Measurements from ENCODE around the gene PRDM10.
A peak's percentile ranks its signal among the peaks of the same experiment; 100 is the strongest.

PRDM10 gene

GRCh38 chr11:129856036-129856435 lies 146.6 kb downstream of the PRDM10 start:
- no peak overlapping the region for H3K4me3 Mint-ChIP-seq
- no peak for ATAC-seq (replicated peaks; ENCODE audit: extremely low read depth, poor library complexity, severe bottlenecking)
- no peak for DNase-seq (ENCODE audit: low spot score in 2 of 2)
- no peaks in the 10 kb centered on the region for H3K27me3 Mint-ChIP-seq
- no peak overlapping the region for H3K27ac Mint-ChIP-seq (ENCODE audit: low read depth)
- peaks cover 3% of the 10 kb centered on the region for H3K36me3 Mint-ChIP-seq (ENCODE audit: insufficient read depth)
- peaks cover 22% of the 10 kb centered on the region for H3K4me1 Mint-ChIP-seq
- H3K9me3 Mint-ChIP-seq = no peaks in the 10 kb centered on the region

GRCh38 chr11:129855086-129855485 lies 147.5 kb downstream of the PRDM10 start:
- Mint-ChIP-seq H3K27me3 (no peaks in the 10 kb centered on the region), H3K4me1 (peaks cover 22% of the 10 kb centered on the region), H3K9me3 (no peaks in the 10 kb centered on the region), H3K36me3 (ENCODE audit: insufficient read depth) (peaks cover 3% of the 10 kb centered on the region), H3K4me3 (no peak overlapping the region), H3K27ac (ENCODE audit: low read depth) (no peak overlapping the region)
- DNase-seq (ENCODE audit: low spot score in 2 of 2) = no peak
- ATAC-seq (replicated peaks; ENCODE audit: extremely low read depth, poor library complexity, severe bottlenecking) = no peak

GRCh38 chr11:129854232-129854805 lies 148.3 kb downstream of the PRDM10 start:
- no peak for DNase-seq (ENCODE audit: low spot score in 2 of 2)
- no peak overlapping the region for H3K27ac Mint-ChIP-seq (ENCODE audit: low read depth)
- H3K4me3 Mint-ChIP-seq = no peak overlapping the region
- peaks cover 22% of the 10 kb centered on the region for H3K4me1 Mint-ChIP-seq
- no peaks in the 10 kb centered on the region for H3K27me3 Mint-ChIP-seq
- H3K36me3 Mint-ChIP-seq (ENCODE audit: insufficient read depth) = no peaks in the 10 kb centered on the region
- no peak for ATAC-seq (replicated peaks; ENCODE audit: extremely low read depth, poor library complexity, severe bottlenecking)
- no peaks in the 10 kb centered on the region for H3K9me3 Mint-ChIP-seq

GRCh38 chr11:129853518-129854231 lies 149.0 kb downstream of the PRDM10 start:
- peak overlapping the region; percentile 52 for H3K27ac Mint-ChIP-seq (ENCODE audit: low read depth)
- no peaks in the 10 kb centered on the region for H3K36me3 Mint-ChIP-seq (ENCODE audit: insufficient read depth)
- DNase-seq (ENCODE audit: low spot score in 2 of 2) = peak; percentile 34 to 47
- peak overlapping the region; percentile 13 for H3K4me3 Mint-ChIP-seq
- peaks cover 22% of the 10 kb centered on the region for H3K4me1 Mint-ChIP-seq
- no peaks in the 10 kb centered on the region for H3K9me3 Mint-ChIP-seq
- H3K27me3 Mint-ChIP-seq = no peaks in the 10 kb centered on the region
- peak; percentile 87 for ATAC-seq (replicated peaks; ENCODE audit: extremely low read depth, poor library complexity, severe bottlenecking)

GRCh38 chr11:129852125-129852740 lies 150.4 kb downstream of the PRDM10 start:
- no peaks in the 10 kb centered on the region for H3K36me3 Mint-ChIP-seq (ENCODE audit: insufficient read depth)
- H3K27me3 Mint-ChIP-seq = no peaks in the 10 kb centered on the region
- H3K4me1 Mint-ChIP-seq = peaks cover 22% of the 10 kb centered on the region
- DNase-seq (ENCODE audit: low spot score in 2 of 2) (no peak), ATAC-seq (replicated peaks; ENCODE audit: extremely low read depth, poor library complexity, severe bottlenecking) (no peak)
- H3K27ac Mint-ChIP-seq (ENCODE audit: low read depth) = no peak overlapping the region
- no peaks in the 10 kb centered on the region for H3K9me3 Mint-ChIP-seq
- H3K4me3 Mint-ChIP-seq = no peak overlapping the region
